Measurements from ENCODE around the gene MUCL3.
"Not testable (repeated sequence)": the region's sequence is repeated elsewhere in the genome, so short reads cannot be mapped to it uniquely, and the experiment has no call there.

Gene MUCL3, protein sequence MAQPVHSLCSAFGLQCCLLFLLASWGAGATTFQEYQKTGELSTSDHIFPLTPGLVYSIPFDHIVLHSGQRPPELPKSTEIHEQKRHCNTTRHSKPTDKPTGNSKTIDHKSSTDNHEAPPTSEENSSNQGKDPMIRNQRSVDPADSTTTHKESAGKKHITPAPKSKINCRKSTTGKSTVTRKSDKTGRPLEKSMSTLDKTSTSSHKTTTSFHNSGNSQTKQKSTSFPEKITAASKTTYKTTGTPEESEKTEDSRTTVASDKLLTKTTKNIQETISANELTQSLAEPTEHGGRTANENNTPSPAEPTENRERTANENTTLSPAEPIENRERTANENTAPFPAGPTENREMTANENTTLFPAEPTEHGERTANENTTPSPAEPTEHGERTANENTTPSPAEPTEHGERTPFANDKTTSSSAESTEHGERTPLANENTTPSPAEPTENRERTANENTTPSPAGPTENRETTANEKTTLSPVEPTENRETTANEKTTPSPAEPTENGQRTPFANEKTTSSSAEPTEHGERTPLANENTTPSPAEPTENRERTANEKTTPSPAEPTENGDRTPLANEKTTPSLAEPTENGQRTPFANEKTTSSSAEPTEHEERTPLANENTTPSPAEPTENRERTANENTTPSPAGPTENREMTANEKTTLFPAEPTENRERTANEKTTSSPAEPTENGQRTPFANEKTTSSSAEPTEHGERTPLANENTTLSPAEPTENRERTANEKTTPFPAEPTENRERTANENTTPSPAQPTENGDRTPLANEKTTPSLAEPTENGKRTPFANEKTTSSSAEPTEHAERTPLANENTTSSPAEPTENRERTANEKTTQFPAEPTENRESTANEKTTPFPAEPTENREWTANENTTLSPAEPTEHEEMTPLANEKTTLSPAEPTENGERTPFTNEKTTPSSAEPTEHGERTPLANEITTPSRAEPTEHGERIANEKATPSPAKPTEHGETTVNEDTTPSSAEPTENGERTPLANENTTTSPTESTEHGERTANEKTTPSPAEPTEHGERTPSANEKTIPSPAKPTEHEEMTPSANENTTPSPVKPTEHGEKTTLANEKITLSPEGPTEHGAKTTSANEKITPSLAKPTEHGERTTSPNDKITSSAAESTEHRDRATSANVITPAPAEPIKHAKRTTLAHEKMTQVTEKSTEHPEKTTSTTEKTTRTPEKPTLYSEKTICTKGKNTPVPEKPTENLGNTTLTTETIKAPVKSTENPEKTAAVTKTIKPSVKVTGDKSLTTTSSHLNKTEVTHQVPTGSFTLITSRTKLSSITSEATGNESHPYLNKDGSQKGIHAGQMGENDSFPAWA (N-terminal part only)

DNA sequence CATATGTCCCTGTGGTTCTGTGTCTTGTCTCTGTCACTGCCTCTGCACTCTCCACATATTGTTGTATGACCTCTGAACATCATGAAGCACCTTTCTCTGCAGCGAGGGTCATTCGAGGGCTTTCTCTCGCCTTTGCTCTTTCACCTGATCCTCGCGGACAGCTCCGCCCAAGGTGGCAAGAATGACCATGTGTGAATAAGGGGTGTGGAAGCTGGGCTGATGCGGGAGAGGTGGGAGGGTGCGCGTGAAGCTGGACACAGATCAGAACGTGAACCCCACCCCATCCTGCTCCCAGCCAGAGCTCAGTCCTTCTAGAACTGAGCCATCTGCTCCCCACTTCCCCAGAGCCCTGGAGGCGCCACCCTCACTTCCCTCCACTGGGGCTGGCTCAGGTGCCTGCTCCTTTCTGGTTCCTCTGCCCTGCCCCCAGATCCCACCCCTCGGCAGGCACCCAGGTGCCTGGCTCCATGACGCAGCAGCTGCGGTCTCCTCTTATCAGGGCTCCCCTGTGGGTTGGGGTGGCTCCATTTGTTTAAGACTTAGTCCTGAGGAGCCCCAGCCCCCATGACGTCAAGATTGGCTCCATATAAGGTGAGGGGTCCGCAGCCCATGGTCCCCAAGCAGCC is at the start of gene MUCL3:
Gene MUCL3 (plus strand): TSS at position 613 of the 626 bp plus-strand sequence. CDS start 27 bp downstream, outside the sequence.
- no peak for DNase-seq (ENCODE audit: low read depth)

DNA sequence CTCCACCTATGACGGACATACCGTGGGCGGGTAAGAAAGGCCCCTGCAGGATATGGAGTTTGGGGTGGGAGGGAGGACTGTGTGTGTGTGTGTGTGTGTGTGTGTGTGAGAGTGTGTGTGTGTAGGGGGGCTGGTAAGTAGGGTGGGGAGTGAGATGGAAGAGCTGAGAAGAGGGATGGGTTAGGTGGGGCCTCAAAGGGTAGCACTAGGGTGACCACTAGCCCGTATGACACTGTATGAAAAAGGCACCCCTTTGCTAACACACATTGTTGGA is 49.4 kb upstream of the MUCL3 start:
- DNase-seq (ENCODE audit: low read depth): no peak

DNA sequence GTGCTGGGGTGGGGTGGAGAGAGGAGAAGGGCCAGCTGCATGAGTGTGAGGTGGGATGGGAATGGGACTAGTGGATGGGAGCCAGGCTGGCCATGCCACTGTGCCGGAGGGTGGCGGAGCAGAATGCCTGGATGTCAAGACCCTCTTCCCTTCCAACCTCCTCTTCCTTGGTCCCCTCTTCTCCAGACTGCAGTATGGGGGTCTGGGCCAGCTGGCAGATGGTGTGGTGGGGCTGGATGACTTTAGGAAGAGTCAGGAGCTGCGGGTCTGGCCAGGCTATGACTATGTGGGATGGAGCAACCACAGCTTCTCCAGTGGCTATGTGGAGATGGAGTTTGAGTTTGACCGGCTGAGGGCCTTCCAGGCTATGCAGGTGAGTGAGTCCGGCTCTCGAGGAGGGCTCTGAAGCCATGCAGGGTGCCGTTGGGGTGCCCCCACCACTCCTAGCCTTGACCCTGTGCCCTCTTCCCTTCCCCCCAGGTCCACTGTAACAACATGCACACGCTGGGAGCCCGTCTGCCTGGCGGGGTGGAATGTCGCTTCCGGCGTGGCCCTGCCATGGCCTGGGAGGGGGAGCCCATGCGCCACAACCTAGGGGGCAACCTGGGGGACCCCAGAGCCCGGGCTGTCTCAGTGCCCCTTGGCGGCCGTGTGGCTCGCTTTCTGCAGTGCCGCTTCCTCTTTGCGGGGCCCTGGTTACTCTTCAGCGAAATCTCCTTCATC is 48.8 kb upstream of the MUCL3 start:
- no peak for DNase-seq (ENCODE audit: low read depth)

DNA sequence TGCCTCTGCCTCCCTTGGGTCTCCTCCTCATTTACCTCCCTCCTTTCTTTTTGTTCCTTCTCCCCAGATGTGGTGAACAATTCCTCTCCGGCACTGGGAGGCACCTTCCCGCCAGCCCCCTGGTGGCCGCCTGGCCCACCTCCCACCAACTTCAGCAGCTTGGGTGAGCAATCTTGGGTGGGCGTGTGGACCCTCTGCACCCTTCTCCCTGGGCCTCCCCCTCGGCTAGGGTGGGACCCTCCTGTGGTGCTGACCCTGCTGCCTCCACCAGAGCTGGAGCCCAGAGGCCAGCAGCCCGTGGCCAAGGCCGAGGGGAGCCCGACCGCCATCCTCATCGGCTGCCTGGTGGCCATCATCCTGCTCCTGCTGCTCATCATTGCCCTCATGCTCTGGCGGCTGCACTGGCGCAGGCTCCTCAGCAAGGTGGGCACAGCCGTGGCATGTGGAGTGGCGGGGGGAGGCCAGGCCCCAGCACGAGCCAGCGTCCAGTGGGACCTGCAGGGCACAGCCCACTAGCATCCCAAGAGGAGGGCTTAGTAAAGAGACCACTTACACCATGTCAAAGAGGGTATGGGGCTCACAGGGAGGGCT is 47.7 kb upstream of the MUCL3 start:
- no peak for DNase-seq (ENCODE audit: low read depth)

DNA sequence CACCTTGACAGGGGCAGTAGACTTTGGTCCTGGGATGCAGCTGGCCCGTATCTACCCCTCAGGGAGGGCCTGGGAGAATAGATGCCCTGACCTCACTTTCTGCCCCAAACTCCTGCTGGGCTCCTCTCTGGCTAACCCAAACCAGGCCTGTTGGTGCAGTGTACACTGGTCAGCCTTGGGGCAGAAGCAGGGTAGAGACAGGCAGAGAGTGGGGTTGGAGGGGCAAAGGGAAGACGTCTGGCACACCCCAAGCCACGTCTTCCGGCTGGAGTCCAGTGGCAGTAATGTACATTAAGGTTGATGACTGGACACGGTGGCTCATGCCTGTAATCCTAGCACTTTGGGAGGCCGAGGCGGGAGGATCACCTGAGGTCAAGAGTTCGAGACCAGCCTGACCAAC is 47.1 kb upstream of the MUCL3 start:
- no peak for DNase-seq (ENCODE audit: low read depth)

DNA sequence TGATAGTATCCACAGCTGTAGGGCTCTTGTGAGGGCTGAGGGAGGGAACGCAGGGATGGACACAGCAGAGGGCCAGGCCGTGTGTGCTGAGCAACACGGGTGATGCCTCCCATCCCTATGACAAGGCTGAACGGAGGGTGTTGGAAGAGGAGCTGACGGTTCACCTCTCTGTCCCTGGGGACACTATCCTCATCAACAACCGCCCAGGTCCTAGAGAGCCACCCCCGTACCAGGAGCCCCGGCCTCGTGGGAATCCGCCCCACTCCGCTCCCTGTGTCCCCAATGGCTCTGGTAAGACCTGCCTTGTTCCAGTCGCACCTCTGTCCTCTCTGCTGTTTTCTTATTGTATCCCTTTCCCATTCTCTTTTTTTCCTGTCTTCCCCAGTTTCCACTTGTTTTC is 46.4 kb upstream of the MUCL3 start:
- DNase-seq (ENCODE audit: low read depth): no peak

DNA sequence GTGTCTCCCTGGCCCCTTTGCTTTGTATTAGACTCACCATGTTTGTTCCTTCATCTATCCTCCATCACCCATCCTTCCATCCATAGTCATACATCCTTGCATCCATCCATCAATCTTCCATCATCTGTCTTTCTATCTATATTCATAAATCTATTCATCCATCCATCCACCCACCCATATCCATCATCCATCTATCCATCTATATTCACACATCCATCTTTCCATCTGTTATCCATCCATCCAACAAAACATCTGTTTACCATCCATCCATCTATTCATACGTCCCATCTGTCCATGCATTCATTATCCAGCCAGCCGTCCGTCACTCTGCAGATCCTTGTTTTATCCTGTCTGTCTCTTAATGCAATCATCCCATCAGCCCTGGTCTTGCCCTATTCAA is 45.8 kb upstream of the MUCL3 start:
- no peak for DNase-seq (ENCODE audit: low read depth)

DNA sequence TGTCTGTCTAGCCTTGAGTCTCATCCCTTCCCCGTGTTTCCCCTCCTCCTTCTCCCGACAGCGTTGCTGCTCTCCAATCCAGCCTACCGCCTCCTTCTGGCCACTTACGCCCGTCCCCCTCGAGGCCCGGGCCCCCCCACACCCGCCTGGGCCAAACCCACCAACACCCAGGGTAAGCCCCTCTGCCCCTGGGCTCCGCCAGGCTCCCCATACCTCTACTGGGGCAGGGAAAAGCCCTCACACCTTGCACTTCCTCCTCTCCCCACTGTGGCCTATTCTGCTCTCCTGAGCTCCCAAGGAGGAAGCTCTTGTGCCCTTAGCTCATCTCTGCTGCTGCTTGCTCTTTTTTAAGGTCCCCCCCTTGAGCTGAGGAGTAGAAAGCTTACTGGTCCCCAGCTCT is 45.4 kb upstream of the MUCL3 start:
- no peak for DNase-seq (ENCODE audit: low read depth)

DNA sequence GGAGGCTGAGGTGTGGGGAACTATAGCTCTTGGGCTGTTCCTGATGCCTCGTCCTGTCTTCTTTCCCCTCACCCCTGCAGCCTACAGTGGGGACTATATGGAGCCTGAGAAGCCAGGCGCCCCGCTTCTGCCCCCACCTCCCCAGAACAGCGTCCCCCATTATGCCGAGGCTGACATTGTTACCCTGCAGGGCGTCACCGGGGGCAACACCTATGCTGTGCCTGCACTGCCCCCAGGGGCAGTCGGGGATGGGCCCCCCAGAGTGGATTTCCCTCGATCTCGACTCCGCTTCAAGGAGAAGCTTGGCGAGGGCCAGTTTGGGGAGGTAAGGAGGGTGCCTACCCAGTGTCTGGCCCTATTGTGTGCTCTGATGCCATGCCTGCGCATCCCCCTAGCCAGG is 44.2 kb upstream of the MUCL3 start:
- DNase-seq (ENCODE audit: low read depth): no peak

DNA sequence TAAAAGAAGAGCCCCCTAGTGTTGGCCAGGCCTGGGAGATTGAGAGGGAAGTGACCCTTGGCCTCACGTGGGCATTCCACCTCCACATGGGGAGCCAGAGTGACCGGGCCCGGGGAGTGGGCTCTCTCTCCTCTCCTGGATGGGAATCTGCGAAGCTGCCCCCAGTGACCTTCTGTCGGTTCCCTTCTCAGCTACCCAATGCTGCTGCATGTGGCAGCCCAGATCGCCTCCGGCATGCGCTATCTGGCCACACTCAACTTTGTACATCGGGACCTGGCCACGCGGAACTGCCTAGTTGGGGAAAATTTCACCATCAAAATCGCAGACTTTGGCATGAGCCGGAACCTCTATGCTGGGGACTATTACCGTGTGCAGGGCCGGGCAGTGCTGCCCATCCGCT is 42.9 kb upstream of the MUCL3 start:
- DNase-seq (ENCODE audit: low read depth): no peak

DNA sequence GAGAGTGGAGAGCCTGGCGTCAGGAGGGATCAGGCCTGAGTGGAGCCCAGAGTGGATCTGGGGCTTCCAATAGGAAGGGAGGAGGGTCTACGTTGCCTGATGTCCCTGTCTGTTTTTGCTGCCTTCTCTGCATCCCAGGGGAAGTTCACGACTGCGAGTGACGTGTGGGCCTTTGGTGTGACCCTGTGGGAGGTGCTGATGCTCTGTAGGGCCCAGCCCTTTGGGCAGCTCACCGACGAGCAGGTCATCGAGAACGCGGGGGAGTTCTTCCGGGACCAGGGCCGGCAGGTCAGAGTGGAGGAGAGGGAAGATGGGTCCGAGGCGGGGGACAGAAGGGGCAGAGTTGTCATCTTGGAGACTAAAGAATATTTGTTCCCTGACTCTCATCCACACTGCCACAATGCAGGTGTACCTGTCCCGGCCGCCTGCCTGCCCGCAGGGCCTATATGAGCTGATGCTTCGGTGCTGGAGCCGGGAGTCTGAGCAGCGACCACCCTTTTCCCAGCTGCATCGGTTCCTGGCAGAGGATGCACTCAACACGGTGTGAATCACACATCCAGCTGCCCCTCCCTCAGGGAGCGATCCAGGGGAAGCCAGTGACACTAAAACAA is 41.9 kb upstream of the MUCL3 start:
- no peak for DNase-seq (ENCODE audit: low read depth)

DNA sequence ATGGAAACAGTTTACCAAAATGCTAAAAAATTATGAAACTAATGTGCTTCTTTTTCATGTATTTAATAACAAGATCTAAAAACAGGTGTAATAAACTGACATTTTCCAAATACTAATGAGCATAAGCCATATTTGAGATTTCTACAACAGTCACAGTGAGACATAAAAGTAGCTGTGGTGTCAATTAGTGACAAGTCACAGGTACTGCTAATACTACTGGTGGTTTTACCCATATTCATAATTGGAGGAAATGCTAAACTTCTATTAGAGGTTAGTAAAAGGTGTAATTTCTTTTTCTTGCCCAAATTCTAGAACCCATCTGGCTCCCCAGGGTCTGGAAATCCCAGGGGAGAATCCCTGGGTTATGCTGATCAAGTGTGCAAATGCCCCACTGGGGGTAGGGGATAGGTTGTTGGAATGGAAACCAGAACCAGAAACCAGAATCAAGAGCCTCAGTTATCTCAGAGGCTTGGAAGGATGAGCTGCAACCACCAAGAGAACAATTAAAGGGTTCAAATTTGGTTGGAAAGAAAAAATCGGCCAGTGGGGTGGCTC is 39.8 kb upstream of the MUCL3 start:
- DNase-seq (ENCODE audit: low read depth): no peak

DNA sequence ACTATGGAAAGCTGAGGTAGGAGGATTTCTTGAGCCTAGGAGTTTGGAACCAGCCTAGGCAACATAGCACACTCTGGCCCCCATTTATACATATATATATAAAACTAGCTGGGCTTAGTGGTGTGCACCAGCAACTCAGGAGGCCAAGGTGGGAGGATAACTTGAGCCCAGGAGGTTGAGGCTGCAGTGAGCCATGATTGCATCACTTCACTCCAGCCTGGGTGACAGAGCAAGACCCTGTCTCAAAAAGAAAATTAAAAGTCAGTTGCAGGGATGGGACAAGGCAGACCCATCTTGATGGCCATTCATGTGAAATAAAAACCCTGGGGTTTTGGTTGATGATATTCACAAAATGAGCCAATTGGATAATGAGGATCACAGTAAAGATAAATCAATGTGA is 39.3 kb upstream of the MUCL3 start:
- no peak for DNase-seq (ENCODE audit: low read depth)

DNA sequence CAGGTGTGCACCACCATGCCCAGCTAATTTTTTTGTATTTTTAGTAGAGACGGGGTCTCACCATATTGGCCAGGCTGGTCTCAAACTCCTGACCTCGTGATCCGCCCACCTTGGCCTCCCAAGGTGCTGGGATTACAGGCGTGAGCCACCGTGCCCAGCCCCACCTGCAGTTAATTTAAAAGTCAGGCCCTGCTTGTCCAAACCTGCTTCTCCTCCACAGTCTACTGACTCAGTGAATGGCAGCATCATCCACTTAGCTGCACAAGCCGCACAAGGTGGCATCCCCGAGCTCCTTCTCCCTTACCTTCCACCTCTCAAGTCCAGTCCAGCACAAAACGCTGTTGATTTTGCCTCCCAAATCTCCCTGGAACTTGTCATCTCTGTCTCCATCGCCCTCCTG is 38.6 kb upstream of the MUCL3 start:
- not testable (repeated sequence) for DNase-seq (ENCODE audit: low read depth)

DNA sequence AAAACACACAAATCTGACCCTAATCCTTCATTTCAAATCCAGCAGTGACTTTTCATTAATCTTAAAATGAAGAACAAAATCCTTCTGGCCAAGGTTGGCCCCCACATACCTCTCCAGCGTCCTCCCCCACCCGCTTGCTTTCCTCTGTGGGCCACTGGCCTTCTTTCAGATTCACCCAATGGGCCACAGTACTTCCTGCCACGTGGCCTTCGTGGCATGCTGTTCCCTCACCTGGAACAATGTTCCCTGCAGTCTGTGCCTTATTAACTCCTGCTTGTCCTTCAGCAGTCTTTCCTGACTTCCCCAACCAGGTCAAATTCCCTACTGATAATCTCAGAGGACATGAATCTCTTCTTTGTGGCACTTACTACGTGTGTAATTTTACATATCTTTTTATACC is 38.1 kb upstream of the MUCL3 start:
- no peak for DNase-seq (ENCODE audit: low read depth)

DNA sequence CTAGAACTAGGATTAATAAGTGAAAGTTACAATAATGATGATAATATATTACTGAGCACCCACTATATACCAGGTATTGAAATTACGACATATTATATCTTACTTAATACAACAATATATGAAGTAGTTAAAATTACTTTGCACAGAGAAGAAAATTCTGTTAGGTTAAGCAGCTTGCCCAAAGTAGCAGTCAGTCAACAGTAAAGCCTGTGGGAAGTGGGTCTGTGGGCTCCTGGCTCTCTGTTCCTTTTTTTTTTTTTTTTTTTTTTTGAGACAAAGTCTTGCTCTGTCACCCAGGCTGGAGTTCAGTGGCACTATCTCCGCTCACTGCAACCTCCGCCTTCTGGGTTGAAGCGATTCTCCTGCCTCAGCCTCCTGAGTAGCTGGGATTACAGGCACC is 37.5 kb upstream of the MUCL3 start:
- DNase-seq (ENCODE audit: low read depth): no peak

DNA sequence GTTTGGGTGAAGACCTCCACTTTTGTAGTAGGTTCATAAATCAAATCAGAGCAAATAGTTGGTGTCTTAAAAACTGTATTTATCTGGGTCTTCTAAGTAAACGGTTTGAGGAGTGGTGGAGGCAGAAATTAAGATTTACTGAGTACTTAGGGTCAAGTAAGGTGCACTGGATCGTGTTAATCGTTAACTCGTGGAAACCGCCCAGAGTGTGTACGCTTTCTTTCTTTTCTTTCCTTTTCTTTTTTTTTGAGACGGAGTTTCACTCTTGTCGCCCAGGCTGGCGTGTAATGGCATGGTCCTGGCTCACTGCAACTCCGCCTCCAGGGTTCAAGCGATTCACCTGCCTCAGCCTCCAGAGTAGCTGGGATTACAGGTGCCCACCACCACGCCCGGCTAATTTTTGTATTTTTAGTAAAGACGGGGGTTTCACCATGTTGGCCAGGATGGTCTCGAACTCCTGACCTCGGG is 33.4 kb upstream of the MUCL3 start:
- not testable (repeated sequence) for DNase-seq (ENCODE audit: low read depth)

DNA sequence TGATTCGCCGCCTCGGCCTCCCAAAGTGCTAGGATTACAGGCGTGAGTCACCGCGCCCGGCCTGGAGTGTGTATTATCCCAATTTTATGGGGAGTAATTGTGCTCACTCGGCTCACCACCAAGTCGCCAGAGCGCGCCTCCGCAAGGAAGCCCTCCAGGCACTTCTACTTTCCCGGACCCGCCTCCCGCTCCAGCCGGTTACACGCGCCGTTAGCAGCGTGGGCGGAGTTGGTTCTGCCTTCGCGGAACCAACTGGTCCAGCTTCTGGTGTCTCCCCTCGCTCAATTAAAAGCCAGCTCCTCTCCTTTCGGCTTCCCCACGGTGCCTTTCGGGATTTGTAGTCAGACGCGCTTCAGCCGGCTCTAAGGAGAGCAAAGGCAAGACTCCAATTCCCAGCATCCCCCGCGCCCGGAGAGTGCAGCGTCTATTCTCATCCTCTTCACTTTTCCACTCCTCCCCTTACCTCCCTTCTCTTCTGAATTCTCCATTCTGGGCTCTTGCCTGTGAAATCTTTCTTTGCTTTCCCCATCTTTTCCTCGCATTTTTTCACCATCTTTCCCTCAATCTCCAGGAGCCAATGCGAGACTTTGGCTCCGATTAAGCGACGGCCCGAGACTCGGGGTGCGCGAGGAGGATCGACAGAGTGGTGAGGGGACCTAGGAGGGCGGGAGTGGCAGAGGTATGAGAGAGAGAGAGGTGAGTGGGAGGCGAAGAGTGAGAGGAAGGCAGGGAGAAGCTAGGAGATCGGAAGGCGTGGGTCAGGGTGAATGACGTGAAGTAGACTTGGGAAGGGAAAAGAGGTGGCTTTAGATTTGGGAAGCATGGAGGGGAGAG is 32.8 kb upstream of the MUCL3 start, which contains the start of gene GTF2H4:
Gene GTF2H4 (plus strand): TSS at position 450 of the 834 bp plus-strand sequence.
- peak; percentile 97 for DNase-seq (ENCODE audit: low read depth)

DNA sequence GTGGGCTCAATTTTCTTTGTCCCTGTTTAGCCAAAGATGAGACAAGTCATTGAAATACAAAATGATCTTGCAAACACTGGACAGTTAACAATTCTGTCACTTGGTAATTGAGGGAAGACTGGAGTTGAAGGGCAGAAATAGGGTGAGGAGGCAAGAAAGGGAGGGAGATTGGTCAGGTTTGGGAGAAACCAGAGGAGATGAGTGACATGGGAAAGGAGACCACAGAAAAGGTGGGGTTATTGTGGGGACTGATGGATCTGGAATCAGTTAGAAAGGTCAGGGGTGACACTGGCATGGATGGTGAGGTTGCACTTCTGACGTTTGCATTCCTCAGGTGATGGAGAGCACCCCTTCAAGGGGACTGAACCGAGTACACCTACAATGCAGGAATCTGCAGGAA is 32.1 kb upstream of the MUCL3 start:
- no peak for DNase-seq (ENCODE audit: low read depth)
